ENCODE results near the gene ROMO1. TPM values are rescaled to one million over a fixed set of nuclear protein-coding genes. Genes with fewer than 3 reads are reported as not detected.

Gene ROMO1
- total and polyA plus RNA-seq, 8 donors, result 101 to 651 (median 345) TPM

DNA sequence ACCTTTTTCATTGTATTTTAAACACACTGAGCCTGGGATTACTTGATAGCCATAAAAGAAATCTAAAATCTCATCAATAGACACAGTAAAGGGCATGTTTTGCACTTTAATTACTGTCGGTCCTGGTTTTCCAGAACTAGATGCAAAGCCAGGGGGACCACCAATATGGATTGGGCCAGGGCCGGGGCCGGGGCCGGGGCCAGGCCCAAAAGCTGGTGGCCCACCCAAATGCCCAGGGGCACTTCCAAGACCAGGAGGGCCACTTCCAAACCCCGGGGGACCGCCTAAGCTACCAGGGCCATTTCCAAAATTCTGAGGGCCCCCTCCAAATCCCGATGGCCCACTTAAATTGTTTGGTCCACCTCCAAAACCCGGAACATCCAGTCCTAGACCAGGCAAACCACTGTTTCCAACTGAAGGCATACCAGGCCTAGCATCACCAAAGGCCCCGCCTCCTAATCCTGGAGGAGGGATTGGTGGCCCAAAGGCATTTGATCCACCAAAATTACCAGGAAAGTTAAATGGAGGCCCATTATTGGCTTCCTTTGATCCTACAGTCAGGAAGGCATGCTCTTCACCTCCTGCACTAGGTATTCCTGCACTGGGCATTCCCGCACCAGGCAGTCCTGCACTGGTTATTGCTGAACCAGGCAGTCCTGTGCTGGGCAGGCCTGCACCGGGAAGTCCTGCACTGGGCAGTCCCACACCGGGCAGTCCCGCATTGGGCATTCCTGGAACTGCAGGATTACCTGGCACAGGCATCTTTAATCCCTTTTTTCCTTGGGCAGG lies 46.4 kb upstream of the ROMO1 start:
- no peak for DNase-seq
- H3K27me3 ChIP-seq, result no peaks in the 10 kb centered on the region
- H3K9me3 ChIP-seq, result no peaks in the 10 kb centered on the region
- peaks cover 13 to 71% (median 46%) of the 10 kb centered on the region in 4 donors for H3K4me1 ChIP-seq
- H3K27ac ChIP-seq, result no peak overlapping the region
- TF ChIP-seq EP300 (IDR thresholded peaks at IDR 0.05) (no peak), POLR2A (IDR thresholded peaks at IDR 0.05) (no peak)
- intact Hi-C loops (cut with DNase I; ENCODE audit: low total_unique reads), result no loop called here
- H3K4me3 ChIP-seq, result no peak overlapping the region
- H3K36me3 ChIP-seq, result peaks cover 23 to 43% (median 36%) of the 10 kb centered on the region in 4 donors
- 96 to 98% (median 97%) methylated on average over 10 to 13 of the region's 13 CpGs for WGBS, 5 donors

DNA sequence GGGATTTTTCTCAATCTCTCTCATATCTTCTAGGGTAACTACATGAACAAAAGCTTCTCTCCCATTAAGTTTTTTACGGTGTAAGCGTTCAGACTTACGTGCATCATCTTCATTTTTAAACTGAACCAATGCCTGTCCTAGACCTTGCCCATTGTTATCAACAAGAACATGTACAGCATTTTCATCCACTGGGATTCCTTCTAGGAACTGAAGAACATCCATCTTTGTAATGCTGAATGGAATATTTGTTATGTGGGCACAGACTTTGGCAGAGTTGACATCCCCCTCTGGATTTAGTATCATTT lies 45.8 kb upstream of the ROMO1 start:
- H3K4me1 ChIP-seq, result peaks cover 18 to 75% (median 51%) of the 10 kb centered on the region in 4 donors
- WGBS, 5 donors, result 83 to 99% (median 96%) methylated on average over 3 of the region's 3 CpGs

DNA sequence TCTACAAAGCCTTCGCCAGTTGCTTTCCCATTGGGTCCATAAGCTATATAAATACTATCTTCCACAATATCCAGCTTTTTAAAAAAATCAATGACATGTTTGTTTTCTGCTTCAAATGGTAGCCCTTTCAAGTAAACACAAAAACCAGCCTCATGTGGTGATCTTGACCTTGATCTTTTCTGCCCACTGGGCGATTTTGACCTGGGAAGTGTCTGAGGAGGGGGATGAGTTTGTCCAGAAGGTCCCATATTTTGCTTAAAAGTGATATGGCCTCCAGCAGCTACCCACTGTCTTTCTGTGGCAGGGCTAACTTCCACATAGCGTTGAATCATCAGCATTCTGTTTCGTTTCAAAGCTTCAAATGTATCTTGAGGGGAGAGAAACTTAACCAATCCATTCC lies 45.3 kb upstream of the ROMO1 start:
- no peaks in the 10 kb centered on the region for H3K9me3 ChIP-seq
- no peak overlapping the region for H3K4me3 ChIP-seq
- H3K27ac ChIP-seq, result no peak overlapping the region
- TF ChIP-seq POLR2A (IDR thresholded peaks at IDR 0.05) (no peak), POLR2AphosphoS5 (IDR thresholded peaks at IDR 0.05) (no peak), EP300 (IDR thresholded peaks at IDR 0.05) (no peak)
- TF ChIP-seq, protein P1, sequence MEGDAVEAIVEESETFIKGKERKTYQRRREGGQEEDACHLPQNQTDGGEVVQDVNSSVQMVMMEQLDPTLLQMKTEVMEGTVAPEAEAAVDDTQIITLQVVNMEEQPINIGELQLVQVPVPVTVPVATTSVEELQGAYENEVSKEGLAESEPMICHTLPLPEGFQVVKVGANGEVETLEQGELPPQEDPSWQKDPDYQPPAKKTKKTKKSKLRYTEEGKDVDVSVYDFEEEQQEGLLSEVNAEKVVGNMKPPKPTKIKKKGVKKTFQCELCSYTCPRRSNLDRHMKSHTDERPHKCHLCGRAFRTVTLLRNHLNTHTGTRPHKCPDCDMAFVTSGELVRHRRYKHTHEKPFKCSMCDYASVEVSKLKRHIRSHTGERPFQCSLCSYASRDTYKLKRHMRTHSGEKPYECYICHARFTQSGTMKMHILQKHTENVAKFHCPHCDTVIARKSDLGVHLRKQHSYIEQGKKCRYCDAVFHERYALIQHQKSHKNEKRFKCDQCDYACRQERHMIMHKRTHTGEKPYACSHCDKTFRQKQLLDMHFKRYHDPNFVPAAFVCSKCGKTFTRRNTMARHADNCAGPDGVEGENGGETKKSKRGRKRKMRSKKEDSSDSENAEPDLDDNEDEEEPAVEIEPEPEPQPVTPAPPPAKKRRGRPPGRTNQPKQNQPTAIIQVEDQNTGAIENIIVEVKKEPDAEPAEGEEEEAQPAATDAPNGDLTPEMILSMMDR (IDR thresholded peaks at IDR 0.05), result no peak
- no peaks in the 10 kb centered on the region for H3K27me3 ChIP-seq
- H3K4me1 ChIP-seq, result peaks cover 22 to 75% (median 52%) of the 10 kb centered on the region in 4 donors
- no peak for DNase-seq
- H3K36me3 ChIP-seq, result peaks cover 23 to 43% (median 36%) of the 10 kb centered on the region in 4 donors
- intact Hi-C loops (cut with DNase I; ENCODE audit: low total_unique reads), result no loop called here
- 87 to 97% (median 95%) methylated on average over 4 of the region's 4 CpGs for WGBS, 5 donors

More for the DNA sequence above, 45.8 kb upstream of the ROMO1 start:
- Histone ChIP-seq H3K27ac (no peak overlapping the region), H3K27me3 (no peaks in the 10 kb centered on the region), H3K4me3 (no peak overlapping the region), H3K9me3 (no peaks in the 10 kb centered on the region), H3K36me3 (peaks cover 23 to 43% (median 36%) of the 10 kb centered on the region in 4 donors)
- TF ChIP-seq, protein P1 (IDR thresholded peaks at IDR 0.05), result no peak
- TF ChIP-seq EP300 (IDR thresholded peaks at IDR 0.05), result no peak
- intact Hi-C loops (cut with DNase I; ENCODE audit: low total_unique reads), result no loop called here
- DNase-seq, result no peak

DNA sequence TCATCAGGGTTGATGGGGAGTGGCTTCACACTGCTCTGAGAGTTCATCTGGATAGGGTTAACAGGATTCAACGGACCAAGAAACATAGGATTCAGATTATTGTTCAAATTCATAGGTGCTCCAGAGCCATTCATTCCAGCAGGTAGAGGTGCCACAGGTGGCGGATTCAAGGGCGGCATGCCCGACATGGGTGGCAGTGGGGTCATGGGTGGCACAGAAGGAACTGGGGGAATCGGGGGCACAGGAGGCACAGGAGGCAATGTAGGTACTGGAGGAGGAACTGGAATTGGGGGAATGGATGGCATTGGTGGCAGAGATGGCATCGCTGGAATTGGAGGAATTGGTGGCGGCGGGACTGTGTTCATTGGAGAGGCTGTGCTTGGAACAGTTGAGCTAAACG lies 44.8 kb upstream of the ROMO1 start:
- Histone ChIP-seq H3K27ac (no peak overlapping the region), H3K4me3 (no peak overlapping the region), H3K4me1 (peaks cover 20 to 75% (median 55%) of the 10 kb centered on the region in 4 donors), H3K9me3 (no peaks in the 10 kb centered on the region), H3K36me3 (peaks cover 23 to 43% (median 36%) of the 10 kb centered on the region in 4 donors), H3K27me3 (no peaks in the 10 kb centered on the region)
- WGBS, 5 donors, result 90 to 98% (median 97%) methylated on average over 9 of the region's 9 CpGs
- DNase-seq, result no peak
- TF ChIP-seq EP300 (IDR thresholded peaks at IDR 0.05) (no peak), POLR2A (IDR thresholded peaks at IDR 0.05) (no peak), POLR2AphosphoS5 (IDR thresholded peaks at IDR 0.05) (no peak)
- TF ChIP-seq, protein P1 (IDR thresholded peaks at IDR 0.05), result no peak
- intact Hi-C loops (cut with DNase I; ENCODE audit: low total_unique reads), result no loop called here

DNA sequence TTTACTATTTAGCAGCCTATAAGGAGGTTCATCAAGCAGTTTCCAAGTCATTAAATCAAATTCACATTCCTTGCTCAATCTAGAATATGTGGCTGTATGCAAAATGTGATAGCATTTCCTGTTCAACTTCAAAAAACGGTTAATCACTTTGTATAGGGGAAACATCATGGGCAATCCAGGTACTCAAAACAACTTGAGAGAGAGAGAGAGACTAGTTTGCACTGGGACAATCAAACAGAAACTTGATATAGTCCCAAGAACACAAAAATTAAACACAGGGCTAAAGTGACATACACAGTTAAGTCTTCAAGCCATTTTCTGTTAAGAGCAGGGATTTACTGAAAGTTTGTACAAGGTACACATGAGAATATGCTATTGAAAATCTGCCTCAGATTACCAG lies 41.9 kb upstream of the ROMO1 start:
- DNase-seq, result no peak
- Histone ChIP-seq H3K27ac (peak overlapping the region in 2 of 5 donors; percentile 2 to 47), H3K36me3 (peaks cover 23 to 38% (median 33%) of the 10 kb centered on the region in 4 donors), H3K4me3 (no peak overlapping the region), H3K4me1 (peaks cover 38 to 75% (median 65%) of the 10 kb centered on the region in 4 donors), H3K9me3 (no peaks in the 10 kb centered on the region), H3K27me3 (no peaks in the 10 kb centered on the region)
- TF ChIP-seq POLR2AphosphoS5 (IDR thresholded peaks at IDR 0.05) (no peak), EP300 (IDR thresholded peaks at IDR 0.05) (no peak), POLR2A (IDR thresholded peaks at IDR 0.05) (no peak)
- TF ChIP-seq, protein P1 (IDR thresholded peaks at IDR 0.05), result no peak
- intact Hi-C loops (cut with DNase I; ENCODE audit: low total_unique reads), result no loop called here
- 2 to 13% (median 6%) methylated on average over 1 of the region's 1 CpG for WGBS, 5 donors
